HepG2 (cell line): ENCODE results near the gene BCAS3. TPM values are rescaled to one million over a fixed set of nuclear protein-coding genes. Genes with fewer than 3 reads are reported as not detected.
A peak's percentile ranks its signal among the peaks of the same experiment; 100 is the strongest.

Source experiments
- BATF2 ChIP-seq: sonication (generic); formaldehyde crosslinking; IDR thresholded peaks from 2 replicates; pipeline ENCODE4 v1.8.0; 2022; ENCODE audit warnings: mild to moderate bottlenecking, missing genetic modification reagents, moderate library complexity
- BCL6 ChIP-seq: IDR thresholded peaks from 2 replicates; pipeline ENCODE4 v1.6.1; 2016; ENCODE audit warnings: missing genetic modification reagents, missing compliant biosample characterization
- DNMT1 ChIP-seq: sonication (generic); formaldehyde crosslinking; IDR thresholded peaks from 2 replicates; pipeline ENCODE4 v1.5.1; 2020; ENCODE audit warnings: mild to moderate bottlenecking, missing genetic modification reagents
- HMGXB4 ChIP-seq, 2 experiments: sonication (generic) in 1 of 2; formaldehyde crosslinking in 1 of 2; IDR thresholded peaks; 2 replicates each; pipeline versions ENCODE4 v1.4.0 to v1.6.1; 2018 to 2020; ENCODE audit warnings: missing genetic modification reagents in 2 of 2, borderline replicate concordance in 1 of 2, low read depth in 1 of 2, mild to moderate bottlenecking in 1 of 2, missing biosample characterization in 1 of 2
- MATR3 ChIP-seq: sonication (generic); formaldehyde crosslinking; IDR thresholded peaks from 2 replicates; pipeline ENCODE4 v1.4.0; 2020; ENCODE audit warnings: missing genetic modification reagents
- MNT ChIP-seq: fragments of 450-650 bp; IDR thresholded peaks from 2 replicates; pipeline ENCODE4 v1.6.1; 2016
- MXI1 ChIP-seq: IDR thresholded peaks from 3 replicates; pipeline ENCODE4 v1.6.1; 2012; ENCODE audit warnings: low read depth, low read length, inconsistent platforms, borderline replicate concordance
- RNF2 ChIP-seq: fragments of 450-650 bp; conservative IDR thresholded peaks from 2 replicates; pipeline ENCODE4 v1.6.1; 2016; ENCODE audit warnings: low read depth
- SRF ChIP-seq: IDR thresholded peaks from 2 replicates; pipeline ENCODE4 v1.6.1; 2011; ENCODE audit warnings: mild to moderate bottlenecking, low read depth, low read length, moderate library complexity
- TCF7L2 ChIP-seq: IDR thresholded peaks from 2 replicates; pipeline ENCODE4 v1.6.1; 2011; ENCODE audit warnings: mild to moderate bottlenecking, low read depth, low read length, moderate library complexity
- TFE3 ChIP-seq: IDR thresholded peaks from 2 replicates; pipeline ENCODE4 v1.6.1; 2016
- USF2 ChIP-seq, 2 experiments: sonication (generic) in 1 of 2; formaldehyde crosslinking in 1 of 2; IDR thresholded peaks; 2 replicates each; pipeline versions ENCODE4 v1.5.1 to v1.6.1; 2011 to 2020; ENCODE audit warnings: borderline replicate concordance in 1 of 2, low read depth in 1 of 2, low read length in 1 of 2, mild to moderate bottlenecking in 1 of 2, missing genetic modification reagents in 1 of 2, moderate library complexity in 1 of 2
- ZNF20 ChIP-seq: sonication (generic); formaldehyde crosslinking; IDR thresholded peaks from 2 replicates; pipeline ENCODE4 v1.4.0; 2020; ENCODE audit warnings: mild to moderate bottlenecking, moderate library complexity, missing genetic modification reagents
- ZNF574 ChIP-seq: sonication (generic); formaldehyde crosslinking; IDR thresholded peaks from 2 replicates; pipeline ENCODE4 v1.4.0; 2020; ENCODE audit warnings: missing genetic modification reagents
- ZNF883 ChIP-seq: sonication (generic); formaldehyde crosslinking; IDR thresholded peaks from 2 replicates; pipeline ENCODE4 v1.5.1; 2020; ENCODE audit warnings: mild to moderate bottlenecking, missing genetic modification reagents; ENCODE audit errors: not compliant biosample characterization
- polyA plus RNA-seq, 8 experiments: library from polyadenylated mRNA; depleted of rRNA in 3 of 8; stranded (reverse) in 7 of 8; unstranded in 1 of 8; fragments of >200 nt; fragmentation: Illumina TruSeq in 4 of 8; extraction: Trizol in 4 of 8; gene quantifications; 2 replicates each; pipeline versions ENCODE4 v1.2.1 to v1.2.3, GENCODE V29; 2011 to 2016; ENCODE audit warnings: low read depth in 4 of 8, missing spikeins in 1 of 8, mixed read lengths in 1 of 8; ENCODE audit not compliant: insufficient read depth in 1 of 8
- total RNA-seq, 5 experiments: library from RNA; depleted of rRNA; stranded (reverse); fragments of >200 nt; fragmentation: Illumina TruSeq; extraction: Trizol; gene quantifications; 2 replicates each; pipeline ENCODE4 v1.2.3, GENCODE V29; 2016; ENCODE audit warnings: low read depth in 1 of 5

Gene BCAS3
- total and polyA plus RNA-seq, 2 of the 13 experiments (the other 11 are each of a cell fraction or from before 2014, with no cell fraction given), result 10.7 to 11.2 TPM

- TF ChIP-seq ZNF574 (CRISPR knock-in tag), result peak; percentile 64
- no peak for TF ChIP-seq ZNF20 (CRISPR knock-in tag)
- TF ChIP-seq USF2 (IDR thresholded peaks at IDR 0.05; ENCODE audit: low read depth, low read length), result no peak
- TF ChIP-seq USF2 (CRISPR knock-in tag; IDR thresholded peaks at IDR 0.05; ENCODE audit: borderline replicate concordance), result no peak
- 0 out of 2 replicates have a peak, but pooled peaks have one; percentile 7 for TF ChIP-seq BCL6 (CRISPR knock-in tag)
- TF ChIP-seq MNT, result no peak
- no peak for TF ChIP-seq TFE3 (CRISPR knock-in tag)
- TF ChIP-seq TCF7L2, result no peak
- no peak for TF ChIP-seq MATR3 (CRISPR knock-in tag)
- TF ChIP-seq BATF2 (CRISPR knock-in tag), result no peak
- no peak; the same call in 2 of the 3 replicates for TF ChIP-seq MXI1
- TF ChIP-seq ZNF883 (CRISPR knock-in tag), result no peak
- TF ChIP-seq DNMT1 (CRISPR knock-in tag), result peak; percentile 72; the same call in 1 of the 2 replicates
- TF ChIP-seq HMGXB4 (CRISPR knock-in tag; IDR thresholded peaks at IDR 0.05; ENCODE audit: borderline replicate concordance in 1 of 2, low read depth in 1 of 2), result peak in 1 of 2 experiments; percentile 50; a peak in 1 of 4 replicates
- TF ChIP-seq RNF2, result no peak; the same call in 1 of the 2 replicates
- no peak for TF ChIP-seq SRF
Observed at GRCh38 chr17:61409301-61410112, 731.9 kb downstream of the BCAS3 start (continued).
